NAMALWA (cell line): Measurements from ENCODE around the gene MACO1.
A peak's percentile ranks its signal among the peaks of the same experiment; 100 is the strongest.
"Not testable (repeated sequence)": the region's sequence is repeated elsewhere in the genome, so short reads cannot be mapped to it uniquely, and the experiment has no call there.

Experiments
- DNase-seq: peaks from one replicate; pipeline ENCODE4 v3.0.0-alpha.2; 2015; ENCODE audit warnings: low spot score

MACO1 gene, protein sequence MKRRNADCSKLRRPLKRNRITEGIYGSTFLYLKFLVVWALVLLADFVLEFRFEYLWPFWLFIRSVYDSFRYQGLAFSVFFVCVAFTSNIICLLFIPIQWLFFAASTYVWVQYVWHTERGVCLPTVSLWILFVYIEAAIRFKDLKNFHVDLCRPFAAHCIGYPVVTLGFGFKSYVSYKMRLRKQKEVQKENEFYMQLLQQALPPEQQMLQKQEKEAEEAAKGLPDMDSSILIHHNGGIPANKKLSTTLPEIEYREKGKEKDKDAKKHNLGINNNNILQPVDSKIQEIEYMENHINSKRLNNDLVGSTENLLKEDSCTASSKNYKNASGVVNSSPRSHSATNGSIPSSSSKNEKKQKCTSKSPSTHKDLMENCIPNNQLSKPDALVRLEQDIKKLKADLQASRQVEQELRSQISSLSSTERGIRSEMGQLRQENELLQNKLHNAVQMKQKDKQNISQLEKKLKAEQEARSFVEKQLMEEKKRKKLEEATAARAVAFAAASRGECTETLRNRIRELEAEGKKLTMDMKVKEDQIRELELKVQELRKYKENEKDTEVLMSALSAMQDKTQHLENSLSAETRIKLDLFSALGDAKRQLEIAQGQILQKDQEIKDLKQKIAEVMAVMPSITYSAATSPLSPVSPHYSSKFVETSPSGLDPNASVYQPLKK

DNA sequence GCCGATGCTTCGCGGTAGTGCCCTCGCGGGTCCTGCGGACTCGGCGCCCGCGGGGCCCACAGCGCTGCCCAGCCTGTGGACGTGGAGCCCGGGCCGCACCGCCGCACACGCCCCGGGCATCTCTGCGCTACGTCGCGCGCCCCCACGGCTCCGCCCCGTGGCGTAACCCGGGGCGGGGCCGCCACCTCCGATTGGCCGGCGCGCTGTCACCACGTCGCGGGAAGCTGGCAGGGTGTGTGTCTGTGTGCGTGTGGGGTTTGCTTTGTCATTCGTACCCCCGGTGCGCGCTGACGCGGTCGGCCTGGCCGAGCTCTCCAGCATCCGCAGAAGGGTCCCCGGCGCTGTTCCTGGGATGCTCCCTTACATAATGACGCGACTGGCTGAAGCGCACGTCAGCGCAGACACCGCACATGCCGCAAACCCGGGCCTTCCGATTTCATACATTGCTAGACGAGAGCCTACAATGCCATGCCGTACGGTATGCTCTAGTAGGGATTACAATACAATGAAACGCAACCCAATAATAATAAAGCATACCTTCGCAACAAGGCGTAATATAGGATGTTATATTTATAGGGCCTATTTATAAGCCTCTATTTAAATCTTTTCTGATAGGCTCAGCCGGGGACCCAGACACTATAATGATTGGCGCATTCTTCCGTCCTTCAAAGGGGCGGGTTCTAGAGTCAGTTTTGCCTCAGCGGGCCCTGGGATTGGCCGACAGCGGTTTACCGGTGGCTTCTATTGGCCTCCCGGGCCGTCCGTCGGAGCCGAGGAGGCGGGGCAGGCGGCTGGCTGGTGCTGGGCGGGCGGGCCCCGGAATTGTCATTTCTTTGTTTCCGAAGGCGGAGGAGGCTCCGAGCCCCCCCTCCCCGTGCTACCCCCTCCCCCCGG, at the start of gene MACO1:
Gene MACO1 (plus strand): TSS at position 825 of the 894 bp plus-strand sequence. CDS start 202 bp downstream, outside the sequence.
- DNase-seq: peak; percentile 98

DNA sequence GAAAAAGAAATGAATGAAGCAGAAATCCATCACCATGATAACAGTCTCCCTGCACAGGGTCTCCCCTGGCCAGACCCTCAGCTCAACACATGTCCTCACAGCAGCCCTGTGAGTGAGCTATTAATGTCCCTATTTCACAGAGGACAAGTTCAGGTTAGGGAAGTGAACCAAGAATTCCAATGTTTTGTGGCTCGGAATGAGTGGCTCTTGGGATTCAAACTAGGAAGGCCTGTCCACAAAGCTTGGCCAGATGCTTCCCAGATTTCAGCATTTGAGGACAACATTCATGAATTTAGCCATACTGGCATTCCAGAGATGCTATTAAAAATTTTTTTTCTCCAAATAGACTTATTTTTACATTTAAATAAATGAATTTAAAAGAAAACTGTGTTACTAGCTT, 48.2 kb upstream of the MACO1 start:
- not testable (repeated sequence) for DNase-seq

DNA sequence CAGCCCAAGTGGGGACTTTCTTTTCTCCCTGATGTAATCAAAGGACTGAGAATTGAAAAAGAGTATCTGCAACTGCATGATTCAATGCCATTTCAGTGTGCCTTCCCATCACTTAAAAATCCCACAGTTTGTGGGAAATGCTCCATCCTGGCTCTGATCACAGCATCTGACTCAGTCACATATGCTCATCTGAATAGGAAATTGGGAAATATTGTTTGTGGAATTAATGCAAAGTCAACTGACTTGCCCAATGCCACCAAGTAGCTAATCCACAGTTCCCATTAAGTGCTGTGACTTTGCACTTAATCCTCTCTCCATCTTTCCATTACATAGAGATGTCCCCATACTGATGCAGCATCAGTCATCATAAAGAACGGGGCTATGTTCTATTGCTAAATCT, 47.6 kb upstream of the MACO1 start:
- DNase-seq: not testable (repeated sequence)

DNA sequence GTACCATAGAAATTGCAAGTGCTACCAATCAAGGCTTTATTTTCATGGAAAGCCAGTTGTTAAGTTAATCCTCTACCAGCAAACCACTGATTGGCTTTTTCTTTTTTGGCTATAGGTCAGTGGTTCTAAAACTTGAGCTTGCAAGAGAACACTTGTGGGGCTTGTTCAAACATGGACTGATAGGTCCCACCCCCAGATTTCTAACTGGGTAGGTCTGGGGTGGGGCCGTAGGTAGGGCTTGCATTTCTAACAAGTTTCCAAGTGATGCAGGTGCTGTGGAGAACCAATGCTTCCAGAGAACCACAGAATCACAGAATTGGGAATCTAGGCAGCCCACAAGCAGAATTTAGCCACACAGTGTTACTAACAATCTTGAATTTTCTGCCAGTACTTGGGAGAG, 46.8 kb upstream of the MACO1 start:
- not testable (repeated sequence) for DNase-seq

DNA sequence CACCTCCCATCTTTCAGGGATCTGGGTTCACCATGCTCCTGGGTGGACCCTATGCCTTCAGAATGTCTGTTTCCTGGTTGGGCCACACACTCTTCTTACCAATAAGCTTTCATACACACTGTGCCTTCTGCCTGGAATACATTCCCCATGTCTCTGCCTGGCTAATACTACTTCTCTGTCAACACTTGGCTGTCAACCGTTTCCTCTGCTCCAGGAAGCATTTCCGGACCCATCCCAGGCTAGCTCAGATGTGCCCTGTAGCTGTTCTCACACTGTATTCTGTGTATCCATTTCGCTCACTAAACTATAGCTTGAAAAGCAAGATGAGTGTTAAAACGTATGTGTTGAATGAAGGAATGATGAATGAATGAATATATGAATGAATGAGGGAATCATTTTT, 43.6 kb upstream of the MACO1 start:
- not testable (repeated sequence) for DNase-seq

DNA sequence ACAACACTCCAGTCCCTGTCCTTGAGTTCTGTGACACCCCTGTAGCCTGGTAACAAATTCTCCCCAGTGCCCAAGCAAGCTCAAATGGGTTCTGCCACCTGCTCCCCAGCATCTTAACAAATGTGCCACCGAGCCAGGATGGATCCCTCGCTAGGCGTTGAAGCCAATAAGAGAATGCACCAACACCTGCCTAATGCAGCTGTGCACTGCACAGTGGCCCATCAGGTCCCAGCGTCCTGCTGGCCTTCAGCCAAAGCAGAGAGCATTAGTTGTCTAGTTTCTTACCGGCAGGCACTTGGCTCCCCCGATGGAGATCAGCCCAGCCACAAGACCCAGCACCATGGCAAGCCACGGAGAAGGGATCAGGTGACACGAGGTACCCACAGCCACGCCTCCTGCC, 42.0 kb upstream of the MACO1 start:
- DNase-seq: peak; percentile 12

DNA sequence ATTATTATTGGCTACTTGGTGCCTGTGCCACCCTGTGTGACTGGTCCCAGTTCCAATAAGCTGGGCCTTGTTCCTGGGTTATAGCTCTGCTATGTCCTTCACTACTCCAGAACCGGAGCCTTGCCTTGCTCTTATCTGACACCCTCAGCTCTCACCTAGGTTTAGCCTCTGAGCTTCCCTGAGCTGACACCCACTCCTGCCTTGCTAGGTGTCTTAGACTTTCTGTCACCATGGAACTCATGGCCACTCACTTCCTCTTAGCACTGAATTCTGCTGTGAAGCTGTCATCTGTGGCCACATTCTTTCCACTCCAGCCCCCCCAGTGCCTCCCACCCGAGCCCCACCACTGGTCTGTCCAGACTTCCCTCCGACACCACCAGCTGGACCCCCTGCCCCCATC, 41.0 kb upstream of the MACO1 start:
- not testable (repeated sequence) for DNase-seq

DNA sequence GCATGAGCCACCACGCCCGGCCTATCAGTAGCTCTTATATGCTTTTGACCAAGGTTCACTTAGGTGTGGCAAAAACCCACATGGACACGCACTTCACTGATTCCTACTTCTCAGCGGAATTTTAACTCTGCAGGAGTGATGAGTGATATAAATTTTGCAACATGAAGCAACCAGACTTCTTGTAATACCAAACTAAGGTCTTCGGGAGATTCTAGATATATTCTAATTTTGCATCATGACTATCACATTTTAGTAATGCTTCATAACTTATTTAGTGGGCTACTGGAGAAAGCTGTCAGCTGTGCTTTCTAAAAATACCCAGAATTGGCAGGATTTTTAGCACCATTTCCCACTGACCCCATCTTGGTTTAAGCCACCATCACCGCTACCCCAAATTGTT, 37.9 kb upstream of the MACO1 start:
- no peak for DNase-seq

DNA sequence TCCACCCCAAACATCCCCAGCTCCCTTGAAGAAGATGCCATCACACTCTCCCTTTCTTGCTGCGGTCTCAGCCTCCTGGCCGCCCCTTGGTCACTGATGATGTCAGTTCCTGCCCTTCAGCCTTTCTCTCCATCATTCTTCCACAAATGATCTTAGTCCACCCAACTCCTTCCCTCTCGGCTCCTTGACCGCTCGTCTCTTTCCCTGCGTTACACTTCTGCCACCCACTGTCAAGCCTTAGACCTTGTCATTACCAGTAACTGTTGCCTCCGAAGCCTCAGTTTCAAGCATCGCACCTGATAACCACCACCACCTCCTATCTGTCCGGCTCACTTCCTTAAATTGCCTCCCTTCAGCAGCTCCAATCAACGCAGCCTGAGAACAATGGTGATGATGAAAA, 33.1 kb upstream of the MACO1 start:
- not testable (repeated sequence) for DNase-seq

DNA sequence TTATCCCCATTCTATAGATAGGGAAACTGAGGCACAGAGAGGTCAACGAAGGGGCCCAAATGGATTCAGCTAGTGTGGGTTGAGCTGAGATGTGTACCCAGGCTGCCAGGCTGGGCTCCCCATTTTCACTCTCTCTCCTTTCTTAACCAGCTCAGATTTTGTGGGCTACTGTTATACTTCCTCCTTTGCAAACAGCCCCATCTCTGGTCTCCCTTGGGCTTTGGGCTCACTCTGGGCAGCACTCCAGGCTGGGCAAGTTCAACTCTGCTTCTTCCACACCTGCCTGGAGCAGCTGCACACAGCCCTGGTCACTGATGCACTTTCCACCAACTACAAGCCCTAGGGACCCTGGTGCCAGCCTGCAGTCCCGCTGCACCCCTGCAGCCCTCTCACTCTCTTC, 32.6 kb upstream of the MACO1 start:
- not testable (repeated sequence) for DNase-seq

DNA sequence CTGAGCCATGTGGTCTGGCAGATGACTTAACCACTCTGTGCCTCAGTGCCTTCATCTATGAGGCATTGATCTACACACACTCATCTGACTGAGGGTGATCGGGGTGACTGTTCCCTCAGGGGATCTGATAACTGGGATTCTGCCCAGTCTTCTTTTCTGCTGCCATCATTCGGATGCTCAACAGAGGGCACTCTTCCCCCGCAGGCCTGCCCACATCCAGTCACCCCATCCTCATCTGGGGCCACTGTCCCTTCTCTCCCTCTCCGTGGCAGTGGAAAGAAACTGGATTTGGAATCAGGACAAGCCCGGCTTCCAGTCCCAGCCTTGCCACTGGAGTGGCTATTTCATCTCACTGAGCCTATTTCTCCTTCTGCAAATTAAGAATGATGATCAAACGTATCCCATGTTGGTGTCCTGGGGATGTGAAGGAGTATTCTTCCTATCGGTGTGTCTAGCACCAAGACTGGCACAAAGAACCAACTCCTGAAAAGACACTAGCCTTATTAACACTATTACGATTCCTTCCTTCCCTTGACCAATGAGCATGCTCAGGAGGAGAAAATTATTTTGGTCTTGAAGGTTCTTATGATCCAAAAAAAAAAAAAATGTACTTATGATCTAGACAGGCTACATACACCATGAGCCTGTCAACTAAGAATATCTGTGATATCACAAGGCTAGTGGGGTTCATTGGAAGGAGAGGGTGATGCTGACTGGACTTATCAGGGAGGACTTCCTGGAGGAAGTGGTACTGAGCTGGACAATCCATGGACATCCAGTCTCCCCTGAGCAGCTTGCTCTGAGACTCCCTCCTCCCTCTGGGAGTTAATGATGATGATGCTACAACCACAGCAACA, 27.5 kb upstream of the MACO1 start:
- not testable (repeated sequence) for DNase-seq

DNA sequence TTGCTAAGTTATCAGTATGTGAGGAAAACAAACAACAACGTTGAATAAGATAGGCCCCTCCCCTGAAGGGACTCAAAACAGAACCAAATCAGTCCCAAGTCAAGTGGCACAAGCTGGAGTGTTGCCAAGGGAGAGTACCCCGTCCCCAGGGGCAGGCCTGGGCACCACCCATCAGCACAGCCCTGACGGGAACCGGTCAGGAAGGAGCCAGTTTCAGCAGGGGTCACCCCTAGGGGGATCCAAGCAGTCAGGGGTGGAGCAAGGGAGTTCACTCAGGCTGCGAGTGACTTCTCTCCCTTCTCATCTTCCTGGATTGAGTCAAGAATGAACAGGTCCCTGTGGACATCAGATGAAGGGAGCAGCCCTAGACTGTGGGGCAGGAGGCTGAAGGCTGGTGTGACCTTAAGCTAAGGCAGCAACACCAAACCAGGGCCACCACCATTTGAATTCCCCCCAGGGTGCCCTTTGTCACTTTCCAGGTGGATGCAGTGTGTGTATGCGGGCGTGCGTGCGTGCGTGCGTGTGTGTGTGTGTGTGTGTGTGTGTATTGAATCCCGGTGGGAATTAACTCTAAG, 24.9 kb upstream of the MACO1 start:
- not testable (repeated sequence) for DNase-seq

DNA sequence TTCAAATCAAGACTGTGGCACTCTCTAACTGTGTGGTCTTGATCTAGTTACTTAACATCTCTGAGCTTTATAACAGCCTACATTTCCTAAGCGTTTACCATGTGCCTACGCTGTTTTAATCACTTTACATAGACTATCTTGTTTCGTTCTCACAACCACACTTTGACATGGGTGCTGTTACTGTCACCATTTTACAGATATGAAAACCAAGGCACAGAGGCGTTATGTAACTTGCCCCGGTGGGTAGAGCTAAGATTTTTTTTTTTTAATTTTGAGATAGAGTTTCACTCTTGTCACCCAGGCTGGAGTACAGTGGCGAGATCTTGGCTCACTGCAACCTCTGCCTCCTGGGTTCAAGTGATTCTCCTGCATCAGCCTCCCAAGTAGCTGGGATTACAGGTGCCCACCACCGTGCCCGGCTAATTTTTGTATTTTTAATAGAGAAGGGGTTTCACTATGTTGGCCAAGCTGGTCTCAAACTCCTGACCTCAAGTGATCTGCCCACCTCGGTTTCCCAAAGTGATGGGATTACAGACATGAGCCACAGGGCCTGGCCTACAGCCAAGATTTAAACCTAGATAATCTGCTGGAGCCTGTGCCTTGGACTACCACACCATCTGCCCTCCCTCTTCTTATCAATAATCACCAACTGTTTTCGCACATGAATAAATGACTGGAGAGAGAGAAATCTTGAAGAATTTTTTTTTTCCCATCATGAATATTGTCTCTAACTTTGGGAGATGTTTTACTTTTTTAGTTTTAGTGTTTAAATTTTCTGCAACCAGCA, 20.9 kb upstream of the MACO1 start:
- DNase-seq: not testable (repeated sequence)

DNA sequence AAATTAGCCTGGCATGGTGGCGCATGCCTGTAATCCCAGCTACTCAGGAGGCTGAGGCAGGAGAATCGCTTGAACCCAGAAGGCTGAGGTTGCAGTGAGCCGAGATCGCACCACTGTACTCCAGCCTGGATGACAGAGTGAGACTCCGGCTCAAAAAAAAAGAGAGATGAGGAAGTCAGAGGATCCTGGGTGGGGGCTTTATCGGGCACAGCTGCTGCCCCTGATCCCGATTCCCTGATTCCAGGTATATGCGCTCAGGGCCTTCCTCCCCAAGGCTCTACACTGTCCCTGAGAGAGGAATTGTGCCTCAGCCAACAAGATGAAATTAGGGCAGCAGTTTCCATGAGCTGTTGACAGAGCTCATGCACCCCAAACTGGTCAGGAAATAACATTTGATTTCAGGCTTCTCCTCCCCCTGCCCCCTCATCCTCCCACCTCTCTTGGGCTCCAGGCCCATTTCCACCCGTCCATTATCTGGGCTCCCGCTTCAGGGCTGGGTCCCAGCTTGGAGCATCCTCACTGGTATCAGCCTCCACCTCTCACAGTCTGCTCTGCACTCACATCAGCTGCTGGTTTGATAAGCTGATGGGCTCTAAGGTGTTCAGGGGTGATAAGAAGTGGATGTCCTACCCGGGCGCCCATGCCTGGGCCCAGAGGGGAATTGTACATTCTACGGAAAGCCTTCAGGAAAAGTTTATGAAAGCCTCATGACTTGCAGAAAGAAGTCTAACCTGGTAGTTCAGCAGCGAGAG, 17.6 kb upstream of the MACO1 start:
- not testable (repeated sequence) for DNase-seq

DNA sequence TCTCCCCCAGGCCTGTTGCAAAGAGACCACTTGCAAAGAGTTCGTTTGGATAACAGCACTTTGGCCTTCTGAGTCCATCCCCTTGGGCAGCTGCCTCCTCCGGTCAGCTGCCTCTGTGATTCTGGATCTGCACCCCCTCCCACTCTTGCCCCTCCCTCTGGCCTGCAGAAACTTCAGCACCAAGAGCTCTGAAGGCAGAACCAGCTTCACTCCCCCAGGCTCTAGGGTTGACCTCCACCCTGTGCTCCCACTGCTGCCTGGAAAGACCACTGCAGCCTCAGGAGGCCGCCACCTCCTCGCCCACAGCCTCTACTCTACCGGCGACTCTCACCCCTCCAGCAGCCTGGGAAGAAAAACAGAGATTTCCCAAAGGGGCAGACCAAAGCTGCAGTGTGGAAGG, 16.5 kb upstream of the MACO1 start:
- not testable (repeated sequence) for DNase-seq

DNA sequence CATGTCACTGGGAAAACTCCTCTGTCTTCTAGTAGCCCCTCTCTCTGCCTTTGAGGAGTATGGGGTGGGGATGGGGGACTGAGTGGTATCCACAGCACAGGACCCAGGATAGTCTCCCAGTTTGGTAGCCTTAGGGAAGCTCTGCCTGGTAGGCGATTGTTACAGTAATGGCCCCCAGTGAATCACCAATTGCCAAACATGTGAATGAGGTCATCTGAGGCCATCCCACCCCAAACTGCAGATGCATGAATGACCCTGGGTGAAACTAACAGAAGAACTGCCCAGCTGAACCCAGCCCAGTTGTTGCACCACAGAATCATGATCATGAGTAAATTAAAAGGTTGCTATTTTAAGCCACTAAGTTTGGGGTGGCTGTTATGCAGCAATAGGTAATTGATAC, 16.1 kb upstream of the MACO1 start:
- not testable (repeated sequence) for DNase-seq

DNA sequence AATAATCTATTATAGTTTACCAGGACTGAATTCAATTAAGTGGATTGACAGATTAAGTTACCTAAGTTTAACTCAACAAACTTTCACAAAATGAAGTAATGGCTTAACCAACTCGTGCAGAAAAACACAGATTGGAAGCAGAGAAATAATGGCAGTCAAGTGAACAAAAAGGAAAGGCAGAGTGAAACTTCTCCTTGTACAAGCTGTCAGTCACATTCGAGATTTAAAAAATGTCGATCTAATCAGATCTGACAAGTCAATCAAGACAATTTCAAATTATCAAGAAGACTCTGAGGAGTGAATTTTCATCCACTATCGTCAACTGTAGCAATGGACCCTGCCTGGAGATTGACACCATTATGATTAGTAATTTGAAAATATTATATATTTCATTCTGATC, 13.4 kb upstream of the MACO1 start:
- DNase-seq: not testable (repeated sequence)

DNA sequence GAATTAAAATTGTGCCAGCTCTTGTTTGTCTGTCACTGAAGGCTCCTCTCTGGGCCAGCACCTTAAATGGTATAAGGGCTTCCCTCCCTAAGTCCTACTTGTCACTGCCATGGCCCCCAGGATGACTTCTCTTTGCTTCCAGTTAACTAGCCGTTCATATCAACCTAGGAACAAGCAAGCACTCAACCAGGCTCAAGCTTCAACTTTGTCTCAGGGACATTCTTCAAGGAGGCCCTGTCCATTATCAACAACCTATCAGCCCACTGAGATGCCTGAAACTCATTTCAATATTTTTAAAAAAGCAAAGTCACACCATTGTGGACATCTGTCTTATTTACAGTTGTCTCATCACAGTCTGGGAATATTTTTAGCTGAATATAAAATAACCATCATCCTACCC, 11.4 kb upstream of the MACO1 start:
- not testable (repeated sequence) for DNase-seq

DNA sequence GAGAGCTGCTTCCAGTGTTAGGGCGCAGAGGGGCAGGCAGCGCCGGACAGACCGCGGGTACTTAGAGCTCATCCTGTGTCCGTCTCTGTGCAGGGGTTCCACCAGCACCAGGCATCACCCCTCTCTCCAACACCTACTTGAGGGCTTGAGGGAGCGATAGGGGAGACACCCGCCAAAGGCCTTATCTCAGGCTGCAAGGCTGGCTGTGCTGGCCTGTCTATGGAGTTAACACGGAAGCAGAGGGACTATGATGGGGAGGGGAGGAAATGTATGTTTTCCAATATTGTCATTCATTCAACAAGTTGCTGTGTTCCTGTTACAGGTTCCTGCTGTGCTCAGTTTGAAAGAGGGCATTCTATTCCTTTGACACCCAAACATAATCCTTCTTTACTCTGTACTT, 10.0 kb upstream of the MACO1 start, which contains the start of gene RHCE:
Gene RHCE (minus strand): TSS at position 111 of the 400 bp plus-strand sequence. CDS start 39 bp downstream, at position 72.
- DNase-seq: not testable (repeated sequence)
